Measurements from ENCODE around the gene EPHB4. TPM values are rescaled to one million over a fixed set of nuclear protein-coding genes. Genes with fewer than 3 reads are reported as not detected.

The EPHB4 gene
- total and polyA plus RNA-seq, 2 experiments from 2014 or later, result 23.3 to 164 TPM

GRCh38 chr7:100847360-100847759 lies 20.0 kb upstream of the EPHB4 start:
- Mint-ChIP-seq H3K9me3 (no peaks in the 10 kb centered on the region), H3K4me3 (no peak overlapping the region; the same call in 2 of the 3 replicates), H3K27ac (no peak overlapping the region), H3K36me3 (ENCODE audit: low read depth) (peaks cover 5% of the 10 kb centered on the region), H3K4me1 (peaks cover 8% of the 10 kb centered on the region), H3K27me3 (ENCODE audit: insufficient read depth, low read depth, poor library complexity) (peaks cover 2% of the 10 kb centered on the region)
- Histone ChIP-seq H3K27me3 (ENCODE audit: insufficient read depth) (no peaks in the 10 kb centered on the region), H3K4me1 (ENCODE audit: insufficient read depth) (no peaks in the 10 kb centered on the region; the same call in 1 of the 2 replicates), H3F3A (replicated peaks; ENCODE audit: low read depth) (0 out of 2 replicates have a peak, but pooled peaks cover 3% of the 10 kb centered on the region), H4K20me1 (replicated peaks; ENCODE audit: insufficient read depth) (no peaks in the 10 kb centered on the region), H3K79me2 (replicated peaks; ENCODE audit: insufficient read depth) (no peaks in the 10 kb centered on the region), H3K36me3 (ENCODE audit: insufficient read depth) (no peaks in the 10 kb centered on the region), H3K9me2 (ENCODE audit: insufficient read depth) (no peaks in the 10 kb centered on the region), H3K4me3 (no peak overlapping the region), H3K4me2 (no peak overlapping the region), H3K27ac (ENCODE audit: low read depth) (no peak overlapping the region), H2AFZ (no peak overlapping the region)
- ATAC-seq, result no peak
- no peak for TF ChIP-seq STAT1 (IDR thresholded peaks at IDR 0.05; ENCODE audit: unreplicated experiment)
- no peak for TF ChIP-seq ZNF462 (CRISPR knock-in tag; IDR thresholded peaks at IDR 0.05)
- no peak for TF ChIP-seq NANOG (IDR thresholded peaks at IDR 0.05; ENCODE audit: borderline replicate concordance)
- TF ChIP-seq EZH2phosphoT487 (IDR thresholded peaks at IDR 0.05; ENCODE audit: unreplicated experiment), result no peak
- no peak for TF ChIP-seq JUNB (IDR thresholded peaks at IDR 0.05; ENCODE audit: unreplicated experiment)
- TF ChIP-seq REST (IDR thresholded peaks at IDR 0.05; ENCODE audit: unreplicated experiment), result no peak
- no peak for TF ChIP-seq CTCF (conservative IDR thresholded peaks at IDR 0.05; ENCODE audit: low read depth in 2 of 2)
- no peak for TF ChIP-seq ZNF331 (CRISPR knock-in tag; IDR thresholded peaks at IDR 0.05; ENCODE audit: low read depth)
- TF ChIP-seq ZNF114 (CRISPR knock-in tag; IDR thresholded peaks at IDR 0.05), result no peak
- TF ChIP-seq EZH2 (IDR thresholded peaks at IDR 0.05; ENCODE audit: low read depth, unreplicated experiment), result no peak
- TF ChIP-seq CREB1 (CRISPR knock-in tag; IDR thresholded peaks at IDR 0.05; ENCODE audit: low read depth), result no peak
- TF ChIP-seq POLR2AphosphoS5 (IDR thresholded peaks at IDR 0.05; ENCODE audit: low read depth), result no peak
- no peak for TF ChIP-seq ETS1 (IDR thresholded peaks at IDR 0.05)
- DNase-seq (ENCODE audit: low spot score), result no peak

Data from GM23338 (cell line).